T-cell (primary cell): ENCODE measurements around the gene KREMEN1. TPM values are rescaled to one million over a fixed set of nuclear protein-coding genes. Genes with fewer than 3 reads are reported as not detected.

Experiments
- ATAC-seq, 4 experiments: fragments of 200-7000 bp in 3 of 4; fragments of 150-1000 bp in 1 of 4; cut with Tn5 transposase; replicated peaks in 1 of 4; 1 replicate in 3 of 4; 2 replicates in 1 of 4; pipeline ENCODE4 v1.10.0; 2021; ENCODE audit warnings: moderate library complexity in 3 of 4, mild to moderate bottlenecking in 2 of 4, moderate number of reproducible peaks in 1 of 4
- CTCF ChIA-PET, 2 donors: fragments of 300-600 bp; sonication (Branson Sonifier 250); formaldehyde crosslinking; loops; one replicate each; lab custom pipeline; 2022; ENCODE audit warnings: antibody characterized with exemption in 2 of 2; lab: Charles Lee
- POLR2A ChIA-PET, 2 donors: fragments of 300-600 bp; sonication (Branson Sonifier 250); formaldehyde crosslinking; loops; one replicate each; lab custom pipeline; 2022; ENCODE audit warnings: antibody characterized with exemption in 2 of 2; lab: Charles Lee
- DNase-seq, 35 experiments: peaks; one replicate each; pipeline versions ENCODE4 v3.0.0 to v3.0.0-alpha.2; 2013 to 2023
- H3K27ac ChIP-seq: one replicate; pipeline ENCODE4 v1.5.1; 2013; ENCODE audit warnings: low read length
- H3K27me3 ChIP-seq, 2 experiments: replicated peaks in 1 of 2; 1 replicate in 1 of 2; 2 replicates in 1 of 2; pipeline versions ENCODE4 v1.6.1 to v1.7.0; 2013; ENCODE audit warnings: low read length in 1 of 2, mixed read lengths in 1 of 2; ENCODE audit not compliant: control insufficient read depth in 2 of 2, insufficient read depth in 2 of 2; ENCODE audit errors: extremely low read depth in 1 of 2
- H3K36me3 ChIP-seq, 2 donors: 1 replicate in 1 of 2; 2 replicates in 1 of 2; pipeline versions ENCODE4 v1.6.1 to v1.7.0; 2013; ENCODE audit warnings: low read length in 1 of 2; ENCODE audit not compliant: control insufficient read depth in 2 of 2, insufficient read depth in 1 of 2; ENCODE audit errors: extremely low read depth in 1 of 2
- H3K4me1 ChIP-seq, 2 experiments: 1 replicate in 1 of 2; 2 replicates in 1 of 2; pipeline versions ENCODE4 v1.6.1 to v1.7.0; 2013; ENCODE audit warnings: low read length in 2 of 2, mixed read lengths in 1 of 2; ENCODE audit not compliant: insufficient read depth in 2 of 2, control insufficient read depth in 1 of 2; ENCODE audit errors: extremely low read depth in 1 of 2
- H3K4me3 ChIP-seq, 2 donors: 1 replicate in 1 of 2; 2 replicates in 1 of 2; pipeline versions ENCODE4 v1.5.1 to v1.7.0; 2013; ENCODE audit warnings: mild to moderate bottlenecking in 2 of 2, low read length in 1 of 2, moderate library complexity in 1 of 2; ENCODE audit not compliant: control insufficient read depth in 1 of 2; ENCODE audit errors: extremely low read depth in 1 of 2
- H3K9me3 ChIP-seq: 2 replicates; pipeline ENCODE4 v1.7.0; 2013
- H3K27ac Mint-ChIP-seq, 2 donors: one replicate each; pipeline ENCODE4 v1.8.0; 2020 to 2021; ENCODE audit warnings: mild to moderate bottlenecking in 2 of 2, mixed read lengths in 2 of 2
- H3K27me3 Mint-ChIP-seq, 2 donors: one replicate each; pipeline ENCODE4 v1.8.0; 2021 to 2022; ENCODE audit warnings: mixed read lengths in 2 of 2
- H3K36me3 Mint-ChIP-seq: one replicate; pipeline ENCODE4 v1.8.0; 2021; ENCODE audit warnings: mixed read lengths
- H3K4me1 Mint-ChIP-seq, 3 donors: one replicate each; pipeline ENCODE4 v1.8.0; 2020 to 2022; ENCODE audit warnings: mixed read lengths in 3 of 3, mild to moderate bottlenecking in 1 of 3
- H3K4me3 Mint-ChIP-seq, 3 donors: one replicate each; pipeline ENCODE4 v1.8.0; 2020 to 2022; ENCODE audit warnings: mild to moderate bottlenecking in 3 of 3, mixed read lengths in 3 of 3, moderate library complexity in 3 of 3
- H3K9me3 Mint-ChIP-seq, 3 donors: one replicate each; pipeline ENCODE4 v1.8.0; 2020 to 2022; ENCODE audit warnings: mixed read lengths in 3 of 3
- WGBS: methylation state at CpG from one replicate; pipeline ENCODE4 v1.1.5; 2013; ENCODE audit warnings: missing lambda C conversion rate; ENCODE audit not compliant: insufficient coverage; 5-methylcytosine and 5-hydroxymethylcytosine counted together
- total RNA-seq, 35 experiments: library from RNA in 6 of 35; stranded (reverse) in 6 of 35; fragments of 120-200 nt in 1 of 35; gene quantifications; one replicate each; pipeline versions ENCODE4 v1.2.1 to v1.2.4 and lab custom pipeline; 2013 to 2026

KREMEN1 gene
- total RNA-seq, 5 donors from 2014 or later (not counting 1 experiment from before 2014, with no cell fraction given): 0.20 to 0.25 (median 0.20) TPM; not detected in 2

- H3K4me1 Mint-ChIP-seq: no peaks in the 10 kb centered on the region
- no peaks in the 10 kb centered on the region for H3K36me3 Mint-ChIP-seq
- Histone ChIP-seq H3K27me3 (peaks cover 0 to 15% of the 10 kb centered on the region in 2 experiments), H3K9me3 (no peaks in the 10 kb centered on the region), H3K4me1 (no peaks in the 10 kb centered on the region), H3K4me3 (no peak overlapping the region), H3K36me3 (no peaks in the 10 kb centered on the region), H3K27ac (no peak overlapping the region)
- no peaks in the 10 kb centered on the region for H3K9me3 Mint-ChIP-seq
- ChIA-PET CTCF (no interaction called here), POLR2A (no interaction called here)
- ATAC-seq: no peak
- WGBS: no CpG with 5 or more reads among the region's 2 CpGs
- no peak for DNase-seq
- H3K4me3 Mint-ChIP-seq: no peak overlapping the region
- H3K27ac Mint-ChIP-seq: no peak overlapping the region
- H3K27me3 Mint-ChIP-seq: peaks cover 11 to 29% of the 10 kb centered on the region in 2 donors
These were observed 14.2 kb downstream of the KREMEN1 start for GRCh38 chr22:29087012-29087411.

- no peaks in the 10 kb centered on the region for H3K9me3 ChIP-seq
- Mint-ChIP-seq H3K27ac (no peak overlapping the region), H3K36me3 (no peaks in the 10 kb centered on the region), H3K9me3 (no peaks in the 10 kb centered on the region), H3K4me1 (no peaks in the 10 kb centered on the region), H3K27me3 (peaks cover 12 to 33% of the 10 kb centered on the region in 2 donors), H3K4me3 (no peak overlapping the region)
- ChIA-PET CTCF (no interaction called here), POLR2A (no interaction called here)
- H3K4me3 ChIP-seq: no peak overlapping the region
- DNase-seq: no peak
- H3K27ac ChIP-seq: no peak overlapping the region
- WGBS: 92% methylated on average over 2 of the region's 3 CpGs
- H3K27me3 ChIP-seq: peaks cover 0 to 12% of the 10 kb centered on the region in 2 experiments
- no peaks in the 10 kb centered on the region for H3K4me1 ChIP-seq
- H3K36me3 ChIP-seq: no peaks in the 10 kb centered on the region
- ATAC-seq: no peak
These were observed 16.0 kb downstream of the KREMEN1 start for GRCh38 chr22:29088809-29089208.

GRCh38 chr22:29089507-29089906, 16.7 kb downstream of the KREMEN1 start:
- Mint-ChIP-seq H3K36me3 (no peaks in the 10 kb centered on the region), H3K9me3 (no peaks in the 10 kb centered on the region), H3K4me3 (no peak overlapping the region), H3K27ac (no peak overlapping the region), H3K4me1 (no peaks in the 10 kb centered on the region), H3K27me3 (peaks cover 12 to 33% of the 10 kb centered on the region in 2 donors)
- DNase-seq (no peak), ATAC-seq (no peak)
- ChIA-PET CTCF (interaction anchor here in 1 of 2 donors (0.5 kb wide), 1 partner anchor 15 kb away, joined by 4 read pairs; no protein-coding TSS in a partner anchor), POLR2A (no interaction called here)
- Histone ChIP-seq H3K4me1 (no peaks in the 10 kb centered on the region), H3K27ac (no peak overlapping the region), H3K9me3 (no peaks in the 10 kb centered on the region), H3K27me3 (peaks cover 0 to 12% of the 10 kb centered on the region in 2 experiments), H3K36me3 (no peaks in the 10 kb centered on the region), H3K4me3 (no peak overlapping the region)
- WGBS: 40% methylated on average over 3 of the region's 3 CpGs

- no CpG with 5 or more reads among the region's 3 CpGs for WGBS
These were observed 17.2 kb downstream of the KREMEN1 start for GRCh38 chr22:29090039-29090438.

GRCh38 chr22:29092243-29092642, 19.4 kb downstream of the KREMEN1 start:
- no peak overlapping the region for H3K4me3 ChIP-seq
- CTCF ChIA-PET: no interaction called here
- no peaks in the 10 kb centered on the region for H3K9me3 Mint-ChIP-seq

More at GRCh38 chr22:29090039-29090438, 17.2 kb downstream of the KREMEN1 start:
- ATAC-seq (no peak), DNase-seq (no peak)
- H3K27me3 Mint-ChIP-seq: peaks cover 12 to 34% of the 10 kb centered on the region in 2 donors
- Histone ChIP-seq H3K4me1 (no peaks in the 10 kb centered on the region), H3K4me3 (no peak overlapping the region), H3K36me3 (no peaks in the 10 kb centered on the region), H3K27me3 (peaks cover 0 to 12% of the 10 kb centered on the region in 2 experiments), H3K27ac (no peak overlapping the region), H3K9me3 (no peaks in the 10 kb centered on the region)
- no peak overlapping the region for H3K4me3 Mint-ChIP-seq
- no peaks in the 10 kb centered on the region for H3K4me1 Mint-ChIP-seq
- POLR2A ChIA-PET: no interaction called here
- no peak overlapping the region for H3K27ac Mint-ChIP-seq
- H3K9me3 Mint-ChIP-seq: no peaks in the 10 kb centered on the region
- CTCF ChIA-PET: no interaction called here
- no peaks in the 10 kb centered on the region for H3K36me3 Mint-ChIP-seq

GRCh38 chr22:29093030-29093429, 20.2 kb downstream of the KREMEN1 start:
- 89% methylated on average over 1 of the region's 1 CpG for WGBS
- ATAC-seq (no peak), DNase-seq (no peak)
- Mint-ChIP-seq H3K36me3 (no peaks in the 10 kb centered on the region), H3K4me3 (no peak overlapping the region), H3K27ac (no peak overlapping the region), H3K4me1 (no peaks in the 10 kb centered on the region), H3K27me3 (peaks cover 12 to 29% of the 10 kb centered on the region in 2 donors), H3K9me3 (no peaks in the 10 kb centered on the region)
- no peaks in the 10 kb centered on the region for H3K36me3 ChIP-seq
- ChIA-PET CTCF (no interaction called here), POLR2A (no interaction called here)
- H3K27me3 ChIP-seq: peaks cover 0 to 8% of the 10 kb centered on the region in 2 experiments
- H3K9me3 ChIP-seq: no peaks in the 10 kb centered on the region
- H3K4me3 ChIP-seq: no peak overlapping the region
- H3K4me1 ChIP-seq: no peaks in the 10 kb centered on the region
- no peak overlapping the region for H3K27ac ChIP-seq

More at GRCh38 chr22:29092243-29092642, 19.4 kb downstream of the KREMEN1 start:
- no peaks in the 10 kb centered on the region for H3K36me3 Mint-ChIP-seq
- H3K4me3 Mint-ChIP-seq: no peak overlapping the region
- POLR2A ChIA-PET: no interaction called here
- H3K27me3 ChIP-seq: peaks cover 0 to 8% of the 10 kb centered on the region in 2 experiments
- H3K27ac ChIP-seq: no peak overlapping the region
- H3K27me3 Mint-ChIP-seq: peaks cover 12 to 31% of the 10 kb centered on the region in 2 donors
- no peaks in the 10 kb centered on the region for H3K9me3 ChIP-seq
- H3K4me1 Mint-ChIP-seq: no peaks in the 10 kb centered on the region
- H3K27ac Mint-ChIP-seq: no peak overlapping the region
- no peaks in the 10 kb centered on the region for H3K36me3 ChIP-seq
- WGBS: 69% methylated on average over 2 of the region's 4 CpGs
- DNase-seq (no peak), ATAC-seq (no peak)
- H3K4me1 ChIP-seq: no peaks in the 10 kb centered on the region
